Immature natural killer cell (primary cell): ENCODE data around the gene ZNF609. TPM values are rescaled to one million over a fixed set of nuclear protein-coding genes. Genes with fewer than 3 reads are reported as not detected.

Source experiments
- DNase-seq, 3 donors: peaks; one replicate each; pipeline ENCODE4 v3.0.0; 2022; ENCODE audit warnings: mixed read lengths in 1 of 3
- H3K27ac Mint-ChIP-seq, 6 donors: one replicate each; pipeline ENCODE4 v1.8.0; 2020; ENCODE audit warnings: mixed read lengths in 6 of 6, mild to moderate bottlenecking in 5 of 6, inconsistent platforms in 4 of 6, moderate library complexity in 3 of 6
- H3K27me3 Mint-ChIP-seq, 3 donors: one replicate each; pipeline ENCODE4 v1.8.0; 2020 to 2021; ENCODE audit warnings: low read depth in 3 of 3, mild to moderate bottlenecking in 3 of 3, mixed read lengths in 3 of 3, moderate library complexity in 3 of 3, inconsistent platforms in 1 of 3
- H3K36me3 Mint-ChIP-seq, 3 donors: one replicate each; pipeline ENCODE4 v1.8.0; 2020; ENCODE audit warnings: mixed read lengths in 3 of 3, inconsistent platforms in 2 of 3, mild to moderate bottlenecking in 2 of 3
- H3K4me1 Mint-ChIP-seq, 2 donors: one replicate each; pipeline ENCODE4 v1.8.0; 2020; ENCODE audit warnings: inconsistent platforms in 2 of 2, mild to moderate bottlenecking in 2 of 2, mixed read lengths in 2 of 2, moderate library complexity in 1 of 2
- H3K4me3 Mint-ChIP-seq, 5 donors: one replicate each; pipeline ENCODE4 v1.8.0; 2020; ENCODE audit warnings: mild to moderate bottlenecking in 5 of 5, mixed read lengths in 5 of 5, inconsistent platforms in 3 of 5, moderate library complexity in 3 of 5
- H3K9me3 Mint-ChIP-seq, 6 donors: one replicate each; pipeline ENCODE4 v1.8.0; 2020; ENCODE audit warnings: mild to moderate bottlenecking in 6 of 6, mixed read lengths in 6 of 6, inconsistent platforms in 4 of 6, moderate library complexity in 3 of 6
- polyA plus RNA-seq, 3 donors: library from polyadenylated mRNA; unstranded; fragments of 300-500 nt; fragmentation: Illumina TruSeq; gene quantifications; one replicate each; pipeline ENCODE4 v1.2.3, GENCODE V29; 2021

The ZNF609 gene
- polyA plus RNA-seq, 3 donors from 2014 or later: 0.04 to 11.3 (median 2.6) TPM

DNA sequence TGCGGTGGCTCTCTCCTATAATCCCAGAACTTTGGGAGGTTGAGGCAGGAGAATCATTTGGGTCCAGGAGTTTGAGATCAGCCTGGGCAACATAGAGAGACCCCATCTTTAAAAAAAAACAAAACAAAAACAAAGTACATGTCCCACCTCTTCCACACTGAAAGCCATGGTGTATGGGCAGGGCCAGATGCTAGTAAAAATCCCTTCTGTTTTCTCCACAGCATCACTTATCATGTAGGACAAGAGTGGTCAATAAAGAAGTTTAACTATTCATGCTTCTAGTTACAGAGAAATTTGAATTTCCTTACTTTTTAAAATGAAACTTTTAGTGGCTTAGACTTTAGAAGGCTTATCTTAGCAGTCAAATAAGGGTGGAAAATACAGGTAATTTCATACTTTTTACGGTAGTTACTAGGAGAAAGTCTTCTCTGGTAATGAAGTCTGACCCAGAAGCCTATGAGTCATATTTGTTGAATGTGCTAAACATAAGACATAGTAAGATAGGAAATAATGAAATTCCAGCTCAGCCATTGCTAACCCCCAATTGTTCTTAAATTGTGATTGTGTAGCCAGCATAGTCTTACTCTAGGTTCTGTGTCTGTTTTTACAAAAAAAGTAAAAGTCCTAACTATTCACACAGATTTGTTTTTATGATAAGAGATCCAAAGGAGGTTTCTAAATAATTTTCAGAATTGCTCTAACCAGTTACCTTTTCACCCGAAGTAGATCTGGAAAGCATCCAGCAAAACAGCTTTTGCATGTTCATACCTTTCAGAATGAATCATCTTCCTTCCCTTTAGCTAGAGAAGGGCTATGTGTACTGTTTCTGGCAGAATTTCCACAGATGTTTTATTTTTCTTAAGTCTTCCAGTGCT lies 16.4 kb upstream of the ZNF609 start:
- no peak overlapping the region for H3K4me3 Mint-ChIP-seq
- DNase-seq: no peak
- peaks cover 0 to 2% (median 0%) of the 10 kb centered on the region in 6 donors for H3K9me3 Mint-ChIP-seq
- H3K27me3 Mint-ChIP-seq: peaks cover 0 to 2% (median 0%) of the 10 kb centered on the region in 3 donors
- peaks cover 9 to 26% (median 20%) of the 10 kb centered on the region in 3 donors for H3K36me3 Mint-ChIP-seq
- H3K27ac Mint-ChIP-seq: peak overlapping the region in 2 of 6 donors; percentile 10 to 19
- peaks cover 12 to 21% of the 10 kb centered on the region in 2 donors for H3K4me1 Mint-ChIP-seq

DNA sequence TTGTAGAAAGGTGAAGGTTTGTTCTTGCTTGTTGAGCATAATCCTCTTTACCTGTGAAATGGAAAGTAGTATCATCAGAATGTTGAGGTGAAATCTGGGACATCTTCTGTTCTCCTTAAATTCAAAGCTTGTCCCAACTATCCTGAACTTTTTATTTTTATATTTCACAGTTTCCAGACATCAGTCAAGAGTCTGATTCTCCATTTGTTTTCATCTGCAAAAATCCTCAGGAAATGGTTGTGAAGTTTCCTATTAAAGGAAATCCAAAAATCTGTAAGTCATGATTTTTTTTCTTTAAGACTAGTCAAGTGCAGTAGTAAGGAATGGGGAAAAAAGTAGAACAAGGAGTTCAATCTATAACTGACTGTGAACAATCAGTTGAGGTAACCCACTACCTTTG lies 15.5 kb upstream of the ZNF609 start:
- H3K9me3 Mint-ChIP-seq: peaks cover 0 to 2% (median 0%) of the 10 kb centered on the region in 6 donors
- no peak for DNase-seq
- H3K4me3 Mint-ChIP-seq: no peak overlapping the region
- no peak overlapping the region for H3K27ac Mint-ChIP-seq
- peaks cover 0 to 2% (median 0%) of the 10 kb centered on the region in 3 donors for H3K27me3 Mint-ChIP-seq
- H3K4me1 Mint-ChIP-seq: peaks cover 11 to 23% of the 10 kb centered on the region in 2 donors
- peaks cover 9 to 28% (median 20%) of the 10 kb centered on the region in 3 donors for H3K36me3 Mint-ChIP-seq

DNA sequence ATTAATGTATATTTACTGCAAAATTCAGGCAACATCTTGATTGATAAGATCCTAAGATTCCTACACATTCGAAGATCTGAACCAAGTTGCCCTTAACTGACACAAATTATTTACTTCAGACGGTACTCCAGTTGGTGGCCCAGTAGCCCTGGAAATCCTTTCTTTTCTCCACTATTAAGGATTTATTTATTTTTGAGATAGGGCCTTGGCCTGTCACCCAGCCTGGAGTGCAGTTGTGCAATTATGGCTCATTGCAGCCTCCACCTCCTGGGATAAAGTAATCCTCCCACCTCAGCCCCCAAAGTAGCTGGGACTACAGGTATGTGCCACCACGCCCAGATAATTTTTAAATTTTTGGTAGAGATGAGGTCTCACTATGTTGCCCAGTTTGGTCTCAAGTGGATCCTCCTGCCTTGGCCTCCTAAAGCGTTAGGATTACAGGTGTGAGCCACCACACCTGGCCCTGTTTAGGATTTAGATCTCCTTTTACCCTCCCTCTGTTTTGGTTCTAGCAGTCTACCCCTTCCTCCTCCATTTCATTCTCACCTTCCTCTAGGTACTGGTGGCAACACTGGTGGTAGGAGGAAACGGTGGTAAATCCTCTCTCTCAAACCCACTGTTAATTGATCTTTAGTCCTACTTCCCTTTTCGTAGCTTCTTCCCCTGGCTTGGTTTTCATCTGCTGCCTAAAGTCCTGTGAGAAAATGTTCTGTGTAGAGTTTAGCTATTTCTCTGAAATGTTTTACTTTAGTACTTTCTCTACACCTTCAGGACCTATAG lies 12.7 kb upstream of the ZNF609 start:
- no peak overlapping the region for H3K4me3 Mint-ChIP-seq
- H3K36me3 Mint-ChIP-seq: peaks cover 11 to 30% (median 13%) of the 10 kb centered on the region in 3 donors
- H3K27me3 Mint-ChIP-seq: peaks cover 0 to 2% (median 2%) of the 10 kb centered on the region in 3 donors
- DNase-seq: no peak
- peaks cover 11 to 25% of the 10 kb centered on the region in 2 donors for H3K4me1 Mint-ChIP-seq
- H3K9me3 Mint-ChIP-seq: peaks cover 0 to 2% (median 0%) of the 10 kb centered on the region in 6 donors
- H3K27ac Mint-ChIP-seq: peak overlapping the region in 4 of 6 donors; percentile 5 to 76 (median 64)

DNA sequence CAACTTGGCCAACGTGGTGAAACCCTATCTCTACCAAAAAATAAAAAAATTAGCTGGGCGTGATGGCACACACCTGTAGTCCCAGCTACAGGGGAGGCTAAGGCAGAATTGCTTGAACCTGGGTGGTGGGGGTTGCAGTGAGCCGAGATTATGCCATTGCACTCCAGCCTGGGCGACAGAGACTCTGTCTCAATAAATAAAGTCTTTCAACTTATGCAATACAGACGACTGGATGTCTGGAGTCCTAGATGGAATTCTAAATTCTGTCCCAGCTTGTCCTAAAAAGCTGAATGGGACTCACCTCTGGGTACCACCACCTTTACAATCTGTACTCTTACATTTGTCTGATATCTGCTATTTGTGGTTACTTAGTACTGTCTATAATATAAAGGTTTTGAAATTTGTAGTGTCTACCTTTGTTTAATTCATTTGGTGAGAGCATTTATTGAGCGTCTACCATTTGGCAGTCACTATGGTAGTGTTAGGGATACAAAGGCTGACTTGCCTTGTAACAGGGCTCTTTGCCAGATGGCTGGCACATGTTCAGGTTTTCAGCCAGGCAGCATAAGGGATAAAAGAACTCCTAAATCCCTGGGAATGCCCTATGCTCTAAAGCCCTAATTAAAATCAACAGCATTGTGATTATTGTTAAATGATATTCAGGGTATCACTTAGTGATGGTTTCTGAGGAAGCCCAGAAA lies 7.2 kb upstream of the ZNF609 start:
- no peak for DNase-seq
- peaks cover 0 to 2% (median 0%) of the 10 kb centered on the region in 3 donors for H3K27me3 Mint-ChIP-seq
- peaks cover 3 to 8% of the 10 kb centered on the region in 2 donors for H3K4me1 Mint-ChIP-seq
- H3K4me3 Mint-ChIP-seq: no peak overlapping the region
- peaks cover 5 to 20% (median 13%) of the 10 kb centered on the region in 3 donors for H3K36me3 Mint-ChIP-seq
- H3K27ac Mint-ChIP-seq: no peak overlapping the region
- H3K9me3 Mint-ChIP-seq: no peaks in the 10 kb centered on the region

DNA sequence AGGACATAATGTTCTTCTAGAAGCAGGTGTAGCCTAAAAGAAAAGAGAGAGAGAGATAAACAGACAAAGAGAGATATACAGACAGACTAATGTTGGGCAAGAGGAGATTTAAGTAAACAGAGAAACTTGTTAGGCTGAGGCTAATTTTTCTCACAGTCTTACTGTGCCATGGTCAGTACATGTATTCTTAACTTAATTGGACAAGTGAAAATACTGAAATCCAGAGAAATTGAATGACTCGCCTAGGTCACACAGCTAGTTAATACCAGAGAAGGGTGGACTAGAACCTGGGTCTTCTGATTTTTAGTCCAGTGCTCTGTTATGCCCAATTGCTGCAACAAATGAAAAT lies 6.7 kb upstream of the ZNF609 start:
- H3K27ac Mint-ChIP-seq: no peak overlapping the region

DNA sequence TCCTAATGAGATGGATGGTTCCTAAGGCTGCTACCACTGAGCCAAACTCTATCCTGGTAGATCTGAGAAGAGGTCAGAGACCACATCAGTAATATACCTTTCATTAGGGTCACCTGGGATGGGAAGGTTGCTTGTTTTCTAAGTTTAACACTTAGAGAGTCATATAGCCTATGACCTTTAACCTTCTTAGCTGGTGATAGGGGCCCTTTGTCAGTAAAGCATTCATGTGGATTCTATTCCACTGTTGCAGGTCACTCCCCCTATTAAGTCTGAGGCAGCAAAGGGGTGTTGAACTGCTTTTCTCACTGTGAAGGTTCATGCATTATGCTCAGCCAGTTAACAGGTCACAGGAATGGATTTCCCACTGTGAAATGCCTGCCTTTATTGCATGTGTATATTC lies 6.1 kb upstream of the ZNF609 start:
- H3K4me1 Mint-ChIP-seq: peaks cover 4 to 7% of the 10 kb centered on the region in 2 donors
- DNase-seq: no peak
- H3K27ac Mint-ChIP-seq: no peak overlapping the region
- peaks cover 4 to 19% (median 13%) of the 10 kb centered on the region in 3 donors for H3K36me3 Mint-ChIP-seq
- H3K4me3 Mint-ChIP-seq: no peak overlapping the region
- peaks cover 0 to 2% (median 0%) of the 10 kb centered on the region in 3 donors for H3K27me3 Mint-ChIP-seq
- no peaks in the 10 kb centered on the region for H3K9me3 Mint-ChIP-seq

More for the DNA sequence above, 6.7 kb upstream of the ZNF609 start:
- DNase-seq: no peak
- peaks cover 3 to 6% of the 10 kb centered on the region in 2 donors for H3K4me1 Mint-ChIP-seq
- peaks cover 0 to 2% (median 0%) of the 10 kb centered on the region in 3 donors for H3K27me3 Mint-ChIP-seq
- no peak overlapping the region for H3K4me3 Mint-ChIP-seq
- no peaks in the 10 kb centered on the region for H3K9me3 Mint-ChIP-seq
- H3K36me3 Mint-ChIP-seq: peaks cover 4 to 19% (median 13%) of the 10 kb centered on the region in 3 donors

DNA sequence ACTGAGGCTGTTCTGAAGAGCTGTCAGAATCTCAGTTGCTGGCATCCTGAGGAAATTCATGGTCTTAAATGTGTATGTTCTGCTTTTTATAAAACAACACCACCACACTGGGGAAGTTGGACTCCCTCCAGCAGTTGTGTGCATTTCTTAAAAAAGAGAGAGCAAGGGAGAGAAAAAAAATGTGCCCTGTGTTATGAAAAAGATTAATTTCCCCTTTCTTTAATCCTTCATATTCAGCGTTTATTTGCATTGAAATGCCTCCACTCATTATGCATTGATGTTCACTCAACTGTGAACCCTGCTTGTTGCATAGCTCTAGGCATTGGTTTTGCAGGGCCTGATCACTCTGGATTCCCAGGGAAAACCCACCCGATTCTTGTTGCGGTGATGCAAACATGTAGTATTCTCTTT lies 4.4 kb upstream of the ZNF609 start:
- no peak for DNase-seq
- Mint-ChIP-seq H3K9me3 (no peaks in the 10 kb centered on the region), H3K4me3 (no peak overlapping the region), H3K27me3 (peaks cover 0 to 7% (median 0%) of the 10 kb centered on the region in 3 donors), H3K4me1 (peaks cover 13% of the 10 kb centered on the region in 2 donors), H3K27ac (peak overlapping the region in 3 of 6 donors; percentile 42 to 64 (median 46)), H3K36me3 (peaks cover 0 to 15% (median 13%) of the 10 kb centered on the region in 3 donors)

DNA sequence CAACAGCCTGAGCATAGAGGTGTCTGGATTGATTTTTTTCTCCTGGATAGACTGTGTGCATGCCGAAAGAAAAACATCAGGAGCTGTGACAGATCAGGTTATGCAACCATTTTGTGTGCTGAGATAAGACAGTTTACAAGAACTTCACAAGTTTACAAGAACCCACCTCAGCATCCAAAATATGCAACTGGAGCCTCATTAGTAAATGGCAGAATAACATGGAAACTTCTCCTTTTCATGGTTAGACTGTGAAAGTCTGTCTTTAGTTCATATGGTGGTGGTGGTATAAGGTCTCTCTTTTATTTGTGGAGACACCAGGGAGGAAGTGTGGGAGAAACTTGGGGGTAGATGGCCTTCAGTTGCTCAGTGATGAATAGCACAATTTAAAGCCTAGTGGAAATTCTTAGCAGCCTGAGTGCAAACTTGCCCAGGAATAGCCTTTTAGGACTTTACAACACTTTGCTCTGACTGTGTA lies 3.7 kb upstream of the ZNF609 start:
- Mint-ChIP-seq H3K36me3 (peaks cover 0 to 15% (median 13%) of the 10 kb centered on the region in 3 donors), H3K27ac (no peak overlapping the region), H3K27me3 (peaks cover 0 to 11% (median 4%) of the 10 kb centered on the region in 3 donors), H3K9me3 (no peaks in the 10 kb centered on the region), H3K4me1 (peaks cover 19% of the 10 kb centered on the region in 2 donors), H3K4me3 (no peak overlapping the region)
- DNase-seq: no peak

DNA sequence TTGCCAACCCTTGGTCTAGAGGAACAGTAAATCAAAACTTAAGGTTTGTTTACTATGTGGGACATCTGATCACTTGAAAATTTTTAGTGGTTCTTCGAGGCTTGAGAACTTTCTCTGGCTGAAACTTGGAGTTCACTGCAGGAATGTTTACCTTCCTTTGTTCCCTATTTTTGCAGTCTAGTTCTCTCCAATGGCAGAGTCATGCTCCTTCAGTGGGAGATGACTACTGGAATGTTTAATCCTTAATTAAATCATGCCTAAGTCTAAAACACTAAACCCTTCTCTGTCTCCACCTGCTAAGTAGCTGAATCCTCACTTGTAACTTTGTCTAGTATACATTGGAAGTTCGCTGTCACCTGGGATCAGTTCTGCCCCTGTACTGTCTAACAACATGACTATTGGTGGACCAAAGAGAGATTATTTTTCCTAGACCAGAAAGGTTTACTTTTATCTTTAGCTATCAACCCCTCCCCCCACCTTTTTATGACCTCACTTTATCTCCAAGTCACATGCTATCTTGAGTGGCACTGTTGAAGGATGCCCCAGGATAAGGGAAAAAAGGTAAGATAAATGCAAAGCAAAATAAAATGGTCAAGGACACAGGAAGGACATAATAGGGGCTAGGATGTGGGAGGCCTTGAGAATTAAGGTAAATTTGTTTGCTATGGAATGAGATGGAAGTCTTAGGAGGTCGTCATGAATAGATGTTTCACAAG lies 1.2 kb upstream of the ZNF609 start:
- Mint-ChIP-seq H3K4me3 (peak overlapping the region; percentile 82 to 93 (median 86)), H3K27me3 (peaks cover 0 to 10% (median 4%) of the 10 kb centered on the region in 3 donors), H3K9me3 (no peaks in the 10 kb centered on the region), H3K4me1 (peaks cover 44% of the 10 kb centered on the region in 2 donors), H3K27ac (peak overlapping the region; percentile 63 to 86 (median 79)), H3K36me3 (peaks cover 0 to 13% (median 11%) of the 10 kb centered on the region in 3 donors)
- DNase-seq: no peak

DNA sequence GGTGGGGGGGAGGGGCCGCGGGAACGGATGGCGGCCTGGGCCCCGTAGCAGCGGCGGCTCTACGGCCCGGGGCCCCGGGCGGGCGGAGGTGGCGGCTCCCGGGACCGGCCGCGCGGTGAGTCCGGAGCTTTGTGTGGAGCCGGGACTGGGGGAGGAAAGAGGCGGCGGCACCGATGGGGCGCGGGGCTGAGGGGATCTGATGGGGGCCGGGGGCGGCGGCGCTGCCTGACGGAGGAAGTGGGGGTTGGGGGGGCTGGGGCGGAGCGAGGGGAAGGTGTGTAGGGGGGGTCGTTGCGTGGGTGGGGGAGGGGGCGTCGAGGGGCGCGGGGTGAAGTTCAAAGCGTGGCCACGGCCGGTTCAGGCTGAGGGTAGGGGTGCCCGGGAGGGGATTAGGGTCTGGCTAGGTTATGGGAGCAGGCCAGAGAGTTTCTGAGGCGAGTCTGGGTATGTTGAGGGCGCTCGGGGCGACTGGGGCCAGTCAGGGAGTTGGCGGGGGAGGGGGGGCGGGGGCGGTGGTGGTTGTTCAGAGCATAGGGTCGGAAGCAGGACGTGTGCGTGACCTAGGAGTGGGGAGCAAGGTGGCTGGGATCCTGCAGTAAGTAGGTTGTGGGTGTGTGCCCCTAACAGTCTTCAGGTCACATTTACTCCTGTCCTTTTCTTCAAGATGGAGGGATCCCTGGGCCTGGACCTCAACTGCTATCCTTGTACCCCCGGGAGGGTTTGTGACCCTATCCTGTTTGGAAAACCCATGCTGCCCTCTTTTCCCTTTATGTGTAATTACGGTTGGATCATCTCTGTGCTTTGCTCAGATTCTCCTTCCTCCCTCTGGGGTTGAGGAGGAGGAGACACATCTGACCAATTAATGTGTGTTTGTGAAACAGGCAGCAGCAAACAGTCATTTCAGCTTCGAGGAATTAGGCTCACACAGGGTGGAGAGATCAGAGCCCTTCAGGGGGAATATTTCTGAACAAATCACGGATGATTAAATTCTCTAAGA lies 644 bp downstream of the ZNF609 start:
- Mint-ChIP-seq H3K36me3 (peaks cover 0 to 9% (median 4%) of the 10 kb centered on the region in 3 donors), H3K9me3 (no peaks in the 10 kb centered on the region), H3K4me1 (peaks cover 55 to 62% of the 10 kb centered on the region in 2 donors), H3K27ac (peak overlapping the region; percentile 90 to 95 (median 91)), H3K4me3 (peak overlapping the region; percentile 87 to 94 (median 93)), H3K27me3 (peaks cover 0 to 12% (median 4%) of the 10 kb centered on the region in 3 donors)
- DNase-seq: peak; percentile 25 to 41 (median 34)

DNA sequence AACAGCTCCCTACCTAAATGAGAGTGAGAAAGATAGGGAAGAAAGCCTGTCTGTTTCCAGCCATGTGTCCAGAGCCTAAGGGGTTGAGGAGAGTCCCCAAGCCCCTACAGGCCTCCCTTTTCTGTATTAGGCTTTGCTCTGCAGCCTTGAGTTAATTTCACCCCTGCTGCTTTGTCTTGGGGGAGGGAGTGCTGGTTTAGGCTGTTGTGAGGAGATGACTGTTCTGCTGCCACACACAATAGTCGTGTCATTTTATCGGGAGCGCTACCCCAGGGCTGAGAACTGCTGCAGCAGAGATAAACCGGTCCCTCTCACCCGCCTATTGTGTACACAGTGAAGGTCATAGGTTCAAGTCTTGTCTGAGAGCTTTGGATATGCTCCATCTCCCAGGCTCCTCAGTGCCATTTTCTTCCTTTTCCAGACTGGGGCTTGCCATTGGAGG lies 1.4 kb downstream of the ZNF609 start:
- Mint-ChIP-seq H3K9me3 (no peaks in the 10 kb centered on the region), H3K36me3 (peaks cover 0 to 3% (median 0%) of the 10 kb centered on the region in 3 donors), H3K4me1 (peaks cover 61 to 69% of the 10 kb centered on the region in 2 donors), H3K4me3 (peak overlapping the region; percentile 87 to 94 (median 93)), H3K27me3 (peaks cover 0 to 14% (median 4%) of the 10 kb centered on the region in 3 donors), H3K27ac (peak overlapping the region; percentile 90 to 95 (median 91))
- peak in 1 of 3 donors; percentile 11 for DNase-seq
